HEK293 (cell line): Measurements from ENCODE around the gene TMEM135.

Experiments used
- CTCF ChIA-PET: fragments of 350-600 bp; formaldehyde crosslinking; extraction: SDS; loops from one replicate; lab custom pipeline; 2021; ENCODE audit warnings: antibody characterized with exemption; lab: Yijun Ruan, JAX
- POLR2A ChIA-PET: fragments of 300-600 bp; formaldehyde crosslinking; extraction: SDS; loops from one replicate; lab custom pipeline; 2020; ENCODE audit warnings: antibody characterized with exemption, inconsistent platforms; lab: Yijun Ruan, JAX
- H3K27ac ChIP-seq: fragments of 200-500 bp; sonication (Bioruptor generic); 2 replicates; pipeline ENCODE4 v1.5.1; 2014; ENCODE audit warnings: low read depth, low read length, control low read depth, inconsistent platforms; ENCODE audit errors: extremely low read depth
- H3K36me3 ChIP-seq, 2 experiments: fragments of 200-500 bp in 1 of 2; sonication (Bioruptor generic) in 1 of 2; 1 replicate in 1 of 2; 2 replicates in 1 of 2; pipeline ENCODE4 v1.5.1; 2014 to 2017; ENCODE audit warnings: inconsistent platforms in 2 of 2, low read length in 2 of 2; ENCODE audit not compliant: control insufficient read depth in 2 of 2, insufficient read depth in 1 of 2
- H3K4me1 ChIP-seq: fragments of 200-500 bp; sonication (Bioruptor generic); 2 replicates; pipeline ENCODE4 v1.5.1; 2014; ENCODE audit warnings: mild to moderate bottlenecking, low read length, inconsistent platforms; ENCODE audit not compliant: control insufficient read depth, insufficient read depth
- H3K4me3 ChIP-seq: 2 replicates; pipeline ENCODE4 v1.5.1; 2011; ENCODE audit warnings: low read depth, mild to moderate bottlenecking, control low read depth, low read length, moderate library complexity
- H3K9me3 ChIP-seq: fragments of 200-500 bp; sonication (Bioruptor generic); 2 replicates; pipeline ENCODE4 v1.5.1; 2014; ENCODE audit warnings: low read depth, low read length, inconsistent platforms; ENCODE audit not compliant: control insufficient read depth, insufficient read depth
- EGR2 ChIP-seq: fragments of 450-650 bp; formaldehyde crosslinking; IDR thresholded peaks from 2 replicates; pipeline ENCODE4 v1.5.1; 2016; ENCODE audit warnings: low read depth, missing biosample characterization, missing genetic modification characterization
- FEZF1 ChIP-seq: fragments of 450-650 bp; formaldehyde crosslinking; IDR thresholded peaks from 2 replicates; pipeline ENCODE4 v1.5.1; 2016; ENCODE audit warnings: missing biosample characterization, missing genetic modification characterization
- GLIS1 ChIP-seq: fragments of 450-650 bp; formaldehyde crosslinking; IDR thresholded peaks from 2 replicates; pipeline ENCODE4 v1.5.1; 2016; ENCODE audit warnings: missing biosample characterization, missing genetic modification characterization
- KLF8 ChIP-seq: fragments of 450-650 bp; formaldehyde crosslinking; IDR thresholded peaks from 2 replicates; pipeline ENCODE4 v1.5.1; 2016; ENCODE audit warnings: missing biosample characterization, missing genetic modification characterization
- PRDM6 ChIP-seq: fragments of 450-650 bp; formaldehyde crosslinking; IDR thresholded peaks from 2 replicates; pipeline ENCODE4 v1.5.1; 2017; ENCODE audit warnings: missing biosample characterization, missing genetic modification characterization
- ZBTB11 ChIP-seq: fragments of 450-650 bp; formaldehyde crosslinking; conservative IDR thresholded peaks from 2 replicates; pipeline ENCODE4 v1.5.1; 2016; ENCODE audit warnings: low read depth, missing biosample characterization, missing genetic modification characterization
- ZIC2 ChIP-seq: fragments of 450-650 bp; formaldehyde crosslinking; IDR thresholded peaks from 2 replicates; pipeline ENCODE4 v1.5.1; 2016; ENCODE audit warnings: missing biosample characterization, missing genetic modification characterization
- ZNF121 ChIP-seq: fragments of 450-650 bp; formaldehyde crosslinking; IDR thresholded peaks from 2 replicates; pipeline ENCODE4 v1.5.1; 2016; ENCODE audit warnings: missing biosample characterization, missing genetic modification characterization
- ZNF18 ChIP-seq: fragments of 450-650 bp; formaldehyde crosslinking; IDR thresholded peaks from 2 replicates; pipeline ENCODE4 v1.5.1; 2016; ENCODE audit warnings: missing biosample characterization, missing genetic modification characterization
- ZNF248 ChIP-seq: fragments of 450-650 bp; formaldehyde crosslinking; IDR thresholded peaks from 2 replicates; pipeline ENCODE4 v1.5.1; 2017; ENCODE audit warnings: missing biosample characterization, missing genetic modification characterization
- ZNF292 ChIP-seq: fragments of 450-650 bp; formaldehyde crosslinking; IDR thresholded peaks from 2 replicates; pipeline ENCODE4 v1.5.1; 2016; ENCODE audit warnings: low read depth, missing biosample characterization, missing genetic modification characterization, borderline replicate concordance
- ZNF335 ChIP-seq: fragments of 450-650 bp; formaldehyde crosslinking; conservative IDR thresholded peaks from 2 replicates; pipeline ENCODE4 v1.5.1; 2016; ENCODE audit warnings: missing biosample characterization, missing genetic modification characterization
- ZNF514 ChIP-seq: fragments of 450-650 bp; formaldehyde crosslinking; IDR thresholded peaks from 2 replicates; pipeline ENCODE4 v1.5.1; 2016; ENCODE audit warnings: missing biosample characterization, missing genetic modification characterization
- ZNF626 ChIP-seq: fragments of 450-650 bp; sonication (Bioruptor Pico); formaldehyde crosslinking; IDR thresholded peaks from 2 replicates; pipeline ENCODE4 v1.5.1; 2018; ENCODE audit warnings: missing biosample characterization, missing genetic modification characterization, inconsistent platforms
- ZNF704 ChIP-seq: fragments of 450-650 bp; formaldehyde crosslinking; IDR thresholded peaks from 2 replicates; pipeline ENCODE4 v1.5.1; 2016; ENCODE audit warnings: missing biosample characterization, missing genetic modification characterization
- ZNF785 ChIP-seq: fragments of 450-650 bp; formaldehyde crosslinking; IDR thresholded peaks from 2 replicates; pipeline ENCODE4 v1.5.1; 2016; ENCODE audit warnings: missing biosample characterization, missing genetic modification characterization
- ZNF792 ChIP-seq: fragments of 450-650 bp; formaldehyde crosslinking; IDR thresholded peaks from 2 replicates; pipeline ENCODE4 v1.5.1; 2016; ENCODE audit warnings: missing biosample characterization, missing genetic modification characterization
- ZNF843 ChIP-seq: fragments of 450-650 bp; formaldehyde crosslinking; IDR thresholded peaks from 2 replicates; pipeline ENCODE4 v1.5.1; 2016; ENCODE audit warnings: missing biosample characterization, missing genetic modification characterization

The TMEM135 gene

GRCh38 chr11:87120937-87121336 lies 83.2 kb downstream of the TMEM135 start:
- ChIA-PET POLR2A (no interaction called here), CTCF (interaction anchor here (0.6 kb wide), 1 partner anchor 10 kb away, joined by 3 read pairs; no protein-coding TSS in a partner anchor)
- Histone ChIP-seq H3K4me1 (peaks cover 5% of the 10 kb centered on the region), H3K9me3 (no peaks in the 10 kb centered on the region), H3K36me3 (no peaks in the 10 kb centered on the region), H3K27ac (no peak overlapping the region), H3K4me3 (no peak overlapping the region)
- TF ChIP-seq ZNF704 (tag by site-specific recombination) (no peak), ZIC2 (tag by site-specific recombination) (no peak), ZNF248 (tag by site-specific recombination) (no peak), ZNF792 (tag by site-specific recombination) (no peak), ZNF335 (no peak), EGR2 (tag by site-specific recombination) (no peak), ZNF785 (tag by site-specific recombination) (no peak), ZBTB11 (tag by site-specific recombination) (no peak), ZNF121 (tag by site-specific recombination) (no peak), GLIS1 (tag by site-specific recombination) (no peak)

GRCh38 chr11:87122852-87123251 lies 85.1 kb downstream of the TMEM135 start:
- Histone ChIP-seq H3K27ac (no peak overlapping the region), H3K9me3 (no peaks in the 10 kb centered on the region), H3K4me1 (peaks cover 5% of the 10 kb centered on the region), H3K4me3 (no peak overlapping the region), H3K36me3 (no peaks in the 10 kb centered on the region)
- ChIA-PET CTCF (no interaction called here), POLR2A (no interaction called here)
- TF ChIP-seq ZNF292 (tag by site-specific recombination) (no peak), ZNF18 (tag by site-specific recombination) (no peak), ZNF626 (tag by site-specific recombination) (no peak), ZNF843 (tag by site-specific recombination) (0 out of 2 replicates have a peak, but pooled peaks have one; percentile 55), PRDM6 (tag by site-specific recombination) (peak; percentile 44; the same call in 1 of the 2 replicates), ZNF514 (tag by site-specific recombination) (no peak), KLF8 (tag by site-specific recombination) (no peak), FEZF1 (tag by site-specific recombination) (peak; percentile 44; the same call in 1 of the 2 replicates)
